Osteoblast (primary cell): ENCODE results near the gene SPATS2. TPM values are rescaled to one million over a fixed set of nuclear protein-coding genes. Genes with fewer than 3 reads are reported as not detected.

Source experiments
- small RNA-seq: library from RNA; depleted of rRNA; stranded (forward); fragments of <200 nt; gene quantifications from one replicate; pipeline ENCODE3, GENCODE V24; 2012
- total RNA-seq: library from RNA; depleted of rRNA; stranded (reverse); fragments of >200 nt; gene quantifications from 2 replicates; pipeline ENCODE4 v1.2.3, GENCODE V29; 2012

Gene SPATS2
- total RNA-seq, 1 donor, result 25.7 TPM

Small RNA genes within 50 kb of the gene (small RNA-seq; reads per million reads assigned to genes)
- not detected for gene AC125611.1

Other genes with a start within 250 kb of the SPATS2 start
- 578 and 616 TPM in 2 replicates for gene TUBA1B, start 236.1 kb upstream of the SPATS2 start, total RNA-seq
- 478 and 491 TPM in 2 replicates for gene TUBA1A, start 178.4 kb upstream of the SPATS2 start, total RNA-seq
- gene TUBA1C, start 102.4 kb upstream of the SPATS2 start, total RNA-seq, result 307 and 321 TPM in 2 replicates
- gene PRPH, start 72.3 kb upstream of the SPATS2 start, total RNA-seq, result under 0.01 TPM in 1 of 2 replicates, not detected in the other
- 2.5 and 3.5 TPM in 2 replicates for gene TROAP, start 44.2 kb upstream of the SPATS2 start, total RNA-seq
- 0.36 TPM in 1 of 2 replicates, not detected in the other for gene C1QL4, start 30.3 kb upstream of the SPATS2 start, total RNA-seq
- 0.29 and 1.1 TPM in 2 replicates for gene DNAJC22, start 20.6 kb upstream of the SPATS2 start, total RNA-seq
- not detected in 2 replicates for gene KCNH3, start 171.6 kb downstream of the SPATS2 start, total RNA-seq
- gene MCRS1, start 200.7 kb downstream of the SPATS2 start, total RNA-seq, result 51.0 and 56.5 TPM in 2 replicates
- gene FAM186B, start 238.2 kb downstream of the SPATS2 start, total RNA-seq, result 0.59 and 0.72 TPM in 2 replicates